GM20431 (cell line): ENCODE data around the gene EHMT1.

ENCODE experiments used
- in situ Hi-C: fragments of 300-500 bp; cut with MseI, MboI; formaldehyde crosslinking; loops from one replicate; pipeline ENCODE4 v1.15.0; 2020; ENCODE audit warnings: low sequenced_read_pairs; ENCODE audit not compliant: unreplicated experiment

Gene EHMT1

GRCh38 chr9:137832830-137833590 lies 214.2 kb downstream of the EHMT1 start:
- in situ Hi-C loops, result no loop called here

- in situ Hi-C loops, result no loop called here
These were observed 215.2 kb downstream of the EHMT1 start for GRCh38 chr9:137833721-137834613.

- in situ Hi-C loops, result no loop called here
These were observed 216.2 kb downstream of the EHMT1 start for GRCh38 chr9:137834846-137835546.

- in situ Hi-C loops, result no loop called here
These were observed 217.5 kb downstream of the EHMT1 start for GRCh38 chr9:137836151-137836830.

GRCh38 chr9:137836831-137837241 lies 218.0 kb downstream of the EHMT1 start:
- in situ Hi-C loops, result no loop called here

- in situ Hi-C loops, result no loop called here
These were observed 218.8 kb downstream of the EHMT1 start for GRCh38 chr9:137837345-137838278.

GRCh38 chr9:137838576-137838975 lies 219.8 kb downstream of the EHMT1 start:
- in situ Hi-C loops, result no loop called here

GRCh38 chr9:137843355-137843754 lies 224.6 kb downstream of the EHMT1 start:
- in situ Hi-C loops, result no loop called here

GRCh38 chr9:137851516-137852267 lies 232.9 kb downstream of the EHMT1 start:
- in situ Hi-C loops, result no loop called here

GRCh38 chr9:137853392-137853995 lies 234.7 kb downstream of the EHMT1 start:
- in situ Hi-C loops, result no loop called here

GRCh38 chr9:137860361-137860760 lies 241.6 kb downstream of the EHMT1 start:
- in situ Hi-C loops, result no loop called here

GRCh38 chr9:137865581-137866145 lies 246.9 kb downstream of the EHMT1 start:
- in situ Hi-C loops, result no loop called here

GRCh38 chr9:137866226-137867141 lies 247.7 kb downstream of the EHMT1 start:
- in situ Hi-C loops, result no loop called here

GRCh38 chr9:137870432-137870831 lies 251.6 kb downstream of the EHMT1 start:
- in situ Hi-C loops, result no loop called here

GRCh38 chr9:137872296-137872695 lies 253.5 kb downstream of the EHMT1 start:
- in situ Hi-C loops, result no loop called here

- in situ Hi-C loops, result no loop called here
These were observed 254.6 kb downstream of the EHMT1 start for GRCh38 chr9:137873408-137873807.
